ENCODE measurements around the gene OSCP1. TPM values are rescaled to one million over a fixed set of nuclear protein-coding genes. Genes with fewer than 3 reads are reported as not detected.
A peak's percentile ranks its signal among the peaks of the same experiment; 100 is the strongest.

The OSCP1 gene
- total and polyA plus RNA-seq, 12 donors: 2.1 to 9.6 (median 7.7) TPM

GRCh38 chr1:36436821-36437220, 13.4 kb downstream of the OSCP1 start:
- Histone ChIP-seq H3K4me1 (peaks cover 0 to 4% (median 0%) of the 10 kb centered on the region in 9 donors), H3K27ac (no peak overlapping the region), H3K27me3 (no peaks in the 10 kb centered on the region), H3K36me3 (peaks cover 0 to 44% (median 9%) of the 10 kb centered on the region in 9 donors), H3K9me3 (no peaks in the 10 kb centered on the region), H3K4me3 (no peak overlapping the region)
- intact Hi-C loops (cut with DNase I): no loop called here
- no peak for DNase-seq
- TF ChIP-seq CTCF (IDR thresholded peaks at IDR 0.05): no peak
- no peak for ATAC-seq
- WGBS, 2 donors: 85 to 90% methylated on average over 1 of the region's 1 CpG

GRCh38 chr1:36433102-36433501, 17.1 kb downstream of the OSCP1 start:
- peaks cover 0 to 4% (median 0%) of the 10 kb centered on the region in 9 donors for H3K4me1 ChIP-seq
- H3K27ac ChIP-seq: peak overlapping the region in 1 of 10 donors; percentile 17
- H3K4me3 ChIP-seq: no peak overlapping the region
- H3K27me3 ChIP-seq: no peaks in the 10 kb centered on the region
- no peak for TF ChIP-seq CTCF (IDR thresholded peaks at IDR 0.05)
- DNase-seq (no peak), ATAC-seq (no peak)
- 39 to 52% methylated on average over 1 of the region's 1 CpG for WGBS, 2 donors
- H3K36me3 ChIP-seq: peaks cover 0 to 47% (median 22%) of the 10 kb centered on the region in 9 donors
- intact Hi-C loops (cut with DNase I): no loop called here
- H3K9me3 ChIP-seq: no peaks in the 10 kb centered on the region

GRCh38 chr1:36432616-36433015, 17.6 kb downstream of the OSCP1 start:
- peak overlapping the region in 2 of 10 donors; percentile 4 to 17 for H3K27ac ChIP-seq
- intact Hi-C loops (cut with DNase I): no loop called here
- H3K4me3 ChIP-seq: no peak overlapping the region
- no peaks in the 10 kb centered on the region for H3K9me3 ChIP-seq
- H3K4me1 ChIP-seq: peaks cover 0 to 4% (median 0%) of the 10 kb centered on the region in 9 donors
- no peak for DNase-seq
- no peaks in the 10 kb centered on the region for H3K27me3 ChIP-seq
- WGBS, 2 donors: 57 to 63% methylated on average over 4 of the region's 4 CpGs
- H3K36me3 ChIP-seq: peaks cover 0 to 46% (median 22%) of the 10 kb centered on the region in 9 donors
- no peak for TF ChIP-seq CTCF (IDR thresholded peaks at IDR 0.05)
- ATAC-seq: no peak

GRCh38 chr1:36425791-36426190, 24.5 kb downstream of the OSCP1 start:
- no peak overlapping the region for H3K27ac ChIP-seq
- no peak overlapping the region for H3K4me3 ChIP-seq
- WGBS, 2 donors: 81 to 84% methylated on average over 4 of the region's 4 CpGs
- H3K36me3 ChIP-seq: peaks cover 0 to 55% (median 10%) of the 10 kb centered on the region in 9 donors
- no peak for TF ChIP-seq CTCF (IDR thresholded peaks at IDR 0.05)
- ATAC-seq (no peak), DNase-seq (no peak)
- H3K4me1 ChIP-seq: peaks cover 0 to 4% (median 0%) of the 10 kb centered on the region in 9 donors
- intact Hi-C loops (cut with DNase I): loop anchor here in 3 of 10 donors (10.0 kb wide), 3 partner anchors 281 to 331 kb away; partner anchors contain the start of gene TRAPPC3 (in 1 of the 3)
- H3K9me3 ChIP-seq: no peaks in the 10 kb centered on the region
- no peaks in the 10 kb centered on the region for H3K27me3 ChIP-seq
